Cardiac ventricle fibroblast (primary cell): Measurements from ENCODE around the gene ATAD1. TPM values are rescaled to one million over a fixed set of nuclear protein-coding genes. Genes with fewer than 3 reads are reported as not detected.

Experiments used
- total RNA-seq: library from RNA; depleted of rRNA; stranded (reverse); fragments of >200 nt; gene quantifications from 2 replicates; pipeline ENCODE4 v1.2.3, GENCODE V29; 2015

ATAD1 gene
- 31.8 and 51.4 TPM in 2 replicates for total RNA-seq

GRCh38 chr10:87817609-87818504, at the start of gene ATAD1:
TSS of gene ATAD1 (minus strand) at chr10:87818226. CDS start at chr10:87814599, 3,627 bp downstream.

GRCh38 chr10:87863053-87863943, 45.3 kb upstream of the ATAD1 start, which contains the start of the genes KLLN and PTEN:
TSS of gene KLLN (minus strand) at chr10:87863533. CDS start at chr10:87862487, 1,046 bp downstream.
TSS of gene PTEN (plus strand) at chr10:87863625. CDS start at chr10:87864470, 845 bp downstream.

Other genes starting within 250 kb of the ATAD1 start
- gene PAPSS2, start 158.3 kb downstream of the ATAD1 start, total RNA-seq, result 95.4 and 98.3 TPM in 2 replicates
- 1.3 and 1.8 TPM in 2 replicates for gene KLLN, start 45.3 kb upstream of the ATAD1 start, total RNA-seq
- 147 and 167 TPM in 2 replicates for gene PTEN, start 45.4 kb upstream of the ATAD1 start, total RNA-seq